ENCODE results near the gene PXDC1.

Gene PXDC1

DNA sequence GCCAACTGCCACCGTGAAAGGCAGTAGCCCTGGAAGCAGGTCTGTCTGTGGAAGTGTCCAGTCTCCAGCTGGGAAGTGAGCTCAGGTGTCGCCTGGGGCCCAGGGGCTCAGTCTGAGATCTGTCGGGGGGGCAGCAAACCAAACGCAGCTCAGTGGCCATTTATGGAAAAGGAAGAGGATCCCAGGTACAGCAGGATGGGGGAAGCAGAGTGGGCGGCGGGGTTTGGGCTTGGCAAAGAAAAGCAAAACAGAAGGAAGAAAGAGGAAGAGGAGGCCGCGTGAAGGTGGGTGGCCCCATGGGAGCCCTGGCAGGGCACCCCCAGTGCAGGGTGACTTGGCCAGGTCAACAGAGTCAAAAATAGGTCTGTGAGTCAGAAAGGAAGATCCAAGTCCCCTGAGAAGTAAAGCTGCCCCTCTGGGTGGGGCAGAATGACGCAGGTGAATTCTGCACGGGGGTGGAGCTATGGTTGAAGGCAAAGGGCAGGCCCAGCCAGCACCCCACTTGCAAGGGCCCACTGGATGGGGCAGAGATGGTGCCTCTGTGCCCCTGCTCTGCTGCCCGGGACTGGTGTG, 5.3 kb downstream of the PXDC1 start:
- no peak for DNase-seq

DNA sequence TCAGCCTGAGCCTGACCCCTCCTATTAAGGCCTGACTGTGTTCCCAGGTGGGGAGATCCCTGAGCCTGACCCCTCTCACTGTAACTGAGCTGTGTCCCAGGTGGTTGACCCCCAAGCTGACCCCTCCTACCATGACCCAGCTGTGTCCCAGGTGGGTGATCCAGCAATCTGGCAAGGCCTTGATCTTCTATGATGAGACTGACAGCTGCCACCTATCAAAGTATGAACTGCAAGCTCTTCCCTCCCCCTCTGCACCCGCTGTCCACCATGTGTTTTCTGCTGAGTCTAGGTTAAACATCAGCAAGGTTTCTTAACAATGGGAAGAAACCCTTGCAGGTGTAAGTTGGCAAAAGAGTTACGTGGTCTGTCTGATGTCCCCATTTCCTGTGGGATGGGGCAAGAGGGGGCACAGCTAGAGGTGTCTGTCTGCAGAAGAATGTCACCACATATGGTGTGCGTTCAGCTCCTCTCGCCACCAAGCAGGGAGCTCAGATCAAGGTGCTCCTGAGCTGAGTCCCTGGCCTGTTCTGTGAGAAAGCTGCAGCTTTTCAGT, 5.9 kb downstream of the PXDC1 start:
- no peak for DNase-seq

- DNase-seq, result no peak
Observed at GRCh38 chr6:3744901-3745470, 6.5 kb downstream of the PXDC1 start.

- no peak for DNase-seq
Observed at GRCh38 chr6:3744211-3744900, 7.2 kb downstream of the PXDC1 start.

DNA sequence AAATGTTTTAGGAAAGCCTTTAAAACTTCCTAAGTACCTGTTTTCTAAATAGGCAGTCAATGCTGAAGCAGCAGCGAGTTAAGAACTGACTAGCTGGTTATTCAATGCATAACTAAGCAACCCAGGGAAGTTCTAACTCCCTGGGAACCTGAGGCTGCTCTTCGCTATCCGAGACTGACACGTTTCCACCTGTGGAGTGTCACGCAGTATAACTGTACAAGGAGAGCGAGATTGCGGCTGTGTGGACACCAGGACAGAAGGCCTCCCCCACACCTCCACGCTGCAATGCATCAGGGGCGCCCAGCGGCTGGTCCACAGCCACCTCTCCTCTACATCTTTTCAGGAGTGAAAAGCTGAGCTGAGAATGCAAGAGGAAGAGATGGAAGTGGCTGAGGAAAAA, 8.0 kb downstream of the PXDC1 start:
- DNase-seq, result no peak

DNA sequence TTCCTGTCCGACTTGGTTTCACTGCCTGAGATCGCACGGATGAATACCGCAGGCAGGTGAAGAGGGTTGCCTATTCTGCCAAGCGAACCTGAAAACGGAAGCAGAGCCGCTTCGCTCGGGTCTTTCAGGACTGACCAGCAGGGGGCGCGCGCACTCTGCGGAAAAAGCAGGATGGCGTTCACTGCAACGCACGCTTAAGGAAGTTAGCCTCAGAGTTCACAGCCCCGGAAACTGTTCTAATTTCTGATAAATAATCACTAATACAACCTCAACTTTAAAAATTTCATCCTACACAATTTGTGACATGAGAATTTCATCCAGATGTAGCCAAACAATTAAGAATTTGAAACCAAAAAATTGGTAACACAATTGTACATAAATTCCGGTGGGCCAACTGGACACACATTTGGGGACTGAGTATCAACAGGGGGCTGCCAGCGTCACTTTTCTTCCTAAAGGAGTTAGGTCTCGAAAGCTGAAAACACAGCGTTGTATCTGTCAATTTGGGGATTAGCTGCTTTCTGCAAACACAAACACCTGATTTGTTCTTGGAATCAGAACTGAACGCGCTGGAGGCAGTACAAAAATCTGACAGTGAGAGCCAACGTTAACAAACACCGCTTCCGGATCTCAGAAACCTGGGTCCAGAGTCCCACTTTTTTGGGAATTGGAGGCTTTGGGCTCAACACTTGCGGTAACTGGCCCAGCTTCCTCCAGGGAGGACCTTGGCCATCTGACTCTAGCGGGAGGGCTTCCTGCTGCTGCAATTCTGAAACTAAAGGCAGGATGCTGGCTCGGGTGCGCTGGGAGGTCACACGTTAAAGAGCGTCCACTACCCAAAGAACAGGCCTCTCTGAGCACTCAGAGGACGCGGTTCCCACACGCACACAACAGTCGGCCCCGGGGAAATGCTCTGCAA, 8.8 kb downstream of the PXDC1 start:
- DNase-seq, result peak; percentile 86

DNA sequence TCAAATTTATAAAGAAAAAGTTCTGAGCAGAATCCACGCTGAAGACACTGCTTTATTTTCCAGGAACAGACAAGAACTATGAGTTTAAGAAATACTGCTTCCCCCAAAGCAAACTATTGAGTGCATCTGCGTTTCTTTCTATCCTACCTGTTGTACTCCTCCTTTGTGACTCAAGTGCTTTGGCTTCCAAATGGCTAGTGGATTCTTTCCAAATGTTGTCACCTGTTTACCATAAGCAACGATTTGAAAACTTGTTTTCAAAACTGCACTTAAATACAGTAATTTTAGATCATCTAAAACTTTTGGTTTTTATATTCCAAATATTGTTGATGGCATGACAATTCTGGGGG, 9.5 kb downstream of the PXDC1 start:
- no peak for DNase-seq

DNA sequence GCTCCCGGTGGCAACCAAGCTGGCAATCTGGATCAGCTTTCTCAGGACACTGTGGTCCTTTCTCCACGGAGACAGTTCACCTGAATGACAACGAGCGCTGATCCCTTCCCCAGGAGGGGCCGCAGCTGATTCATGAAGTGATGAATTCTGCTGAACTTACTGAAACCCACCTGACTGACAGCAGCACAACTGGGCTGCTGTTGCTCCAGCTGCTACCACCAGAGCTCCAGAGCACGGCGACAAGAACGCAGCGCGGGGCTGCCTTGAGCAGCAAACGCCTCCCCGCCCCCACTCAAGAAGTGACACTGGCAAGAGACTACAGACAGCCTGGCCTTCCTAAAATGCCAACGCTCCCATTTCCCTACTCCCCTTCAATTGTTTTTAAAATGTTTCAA, 10.0 kb downstream of the PXDC1 start:
- no peak for DNase-seq

- no peak for DNase-seq
Observed at GRCh38 chr6:3740551-3741476, 10.7 kb downstream of the PXDC1 start.

DNA sequence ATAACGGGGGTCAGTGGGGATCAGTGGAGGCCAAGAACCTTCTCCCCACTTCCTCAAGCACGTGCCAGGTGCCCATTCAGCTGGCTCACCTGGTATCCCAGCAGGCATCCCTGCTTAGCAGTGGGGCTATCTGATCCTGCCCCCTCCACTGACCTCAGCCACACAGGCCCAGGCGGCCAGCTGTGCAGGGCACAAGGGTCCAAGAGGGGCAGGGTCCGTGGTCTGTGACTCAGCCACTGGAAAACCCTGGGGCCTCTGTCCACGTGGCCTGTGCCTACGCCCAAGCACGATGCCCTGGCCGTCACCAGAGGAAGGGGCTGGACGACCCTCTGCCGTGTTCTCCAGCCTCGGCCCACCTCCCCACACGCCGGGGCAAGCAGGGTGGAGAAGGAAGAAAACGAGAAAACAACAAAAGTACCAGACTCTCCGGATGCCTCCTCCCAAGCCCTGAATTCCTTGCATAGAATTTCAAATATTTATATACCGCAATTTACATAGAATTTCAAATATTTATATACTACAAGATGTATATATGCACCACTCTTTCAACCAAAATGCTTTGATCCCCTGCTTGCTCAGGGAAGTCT, 12.1 kb downstream of the PXDC1 start:
- no peak for DNase-seq

- DNase-seq, result no peak
Observed at GRCh38 chr6:3738381-3739131, 13.0 kb downstream of the PXDC1 start.

DNA sequence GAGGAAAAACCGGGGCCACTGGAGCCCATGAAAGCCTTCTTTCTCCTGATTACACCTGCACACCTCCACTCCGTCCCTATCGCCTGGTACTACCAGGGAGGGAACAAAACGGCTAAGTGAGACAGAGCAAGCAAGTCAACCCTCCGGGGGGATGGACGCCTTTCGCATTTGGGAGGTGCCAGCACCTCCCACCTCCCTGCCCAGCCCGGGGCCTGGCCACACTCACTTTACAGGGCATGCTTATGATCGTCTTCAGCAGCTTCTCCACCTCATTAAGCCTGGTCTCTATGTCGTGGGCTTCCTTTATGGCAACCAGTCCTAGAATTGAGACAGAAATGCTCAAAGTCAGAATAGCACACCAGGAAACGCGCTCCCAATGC, 13.7 kb downstream of the PXDC1 start:
- DNase-seq, result no peak

- no peak for DNase-seq
Observed at GRCh38 chr6:3737149-3737830, 14.2 kb downstream of the PXDC1 start.

- DNase-seq, result no peak
Observed at GRCh38 chr6:3735029-3735605, 16.4 kb downstream of the PXDC1 start.

- no peak for DNase-seq
Observed at GRCh38 chr6:3734023-3734422, 17.5 kb downstream of the PXDC1 start.

- no peak for DNase-seq
Observed at GRCh38 chr6:3733321-3733925, 18.1 kb downstream of the PXDC1 start.

DNA sequence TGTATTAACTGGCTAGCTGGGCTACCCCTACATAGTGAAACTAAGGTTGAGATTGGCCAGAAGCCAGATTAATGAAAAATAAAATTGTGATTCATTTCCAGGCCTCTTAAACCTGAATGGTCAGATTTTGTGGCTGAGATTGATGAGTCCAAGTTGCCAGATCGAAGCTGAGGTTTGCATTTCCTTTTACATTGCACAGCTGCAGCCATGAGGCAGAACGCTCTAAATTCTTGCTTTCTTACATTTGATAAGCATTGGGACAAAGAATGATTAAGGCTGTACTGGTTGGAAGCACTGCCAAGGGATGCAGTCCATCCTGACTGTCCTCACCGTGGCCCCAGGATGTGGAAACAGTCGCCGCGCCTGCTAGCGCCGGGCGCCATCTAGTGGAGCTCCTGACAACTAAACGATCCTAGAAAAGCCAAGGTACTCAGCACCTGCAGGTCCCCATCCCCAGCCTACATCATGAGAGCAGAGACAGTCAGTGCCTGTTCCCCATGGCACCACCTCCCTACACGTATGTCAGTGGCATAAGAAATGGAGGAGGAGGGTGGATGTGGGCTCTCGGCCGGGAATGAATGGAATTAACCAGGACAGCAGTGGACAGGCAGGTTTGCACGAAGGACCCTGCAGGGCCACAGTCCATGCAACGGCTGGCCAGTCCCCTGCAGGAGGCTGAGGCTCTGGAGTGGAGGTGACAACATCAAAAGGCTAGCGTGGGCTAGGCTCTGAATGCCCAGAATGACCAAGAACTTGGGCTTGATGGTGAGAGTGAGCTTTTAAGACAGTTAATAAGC, 19.0 kb downstream of the PXDC1 start:
- DNase-seq, result peak; percentile 66

DNA sequence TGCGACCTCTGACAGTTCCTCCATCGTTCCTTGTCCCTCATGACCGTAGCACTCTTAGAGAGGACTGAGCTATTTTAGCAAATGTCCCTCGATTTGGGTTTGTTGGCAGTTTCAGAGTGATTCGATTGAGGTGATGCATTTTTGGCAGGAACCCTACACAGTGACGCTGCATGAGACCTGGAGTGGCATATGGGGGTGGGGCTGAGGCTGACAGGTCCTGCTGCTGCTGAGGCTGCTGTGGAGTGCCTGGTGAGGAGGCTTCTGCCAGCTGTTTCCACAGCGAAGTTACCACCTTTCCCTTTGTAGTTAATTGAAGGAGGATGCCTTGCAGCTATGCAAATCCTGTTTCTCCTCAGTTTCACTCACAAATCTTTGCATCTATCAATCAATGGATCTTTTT, 19.8 kb downstream of the PXDC1 start:
- DNase-seq, result no peak

All from activated CD4-positive, alpha-beta T cell treated with anti-CD3 and anti-CD28 coated beads, Interleukin-10, Interleukin-2, amounts not matched to agents 100 ng/mL and 50 ng/mL, durations not matched to agents 16 hours and 8 hours (primary cell).